Measurements from ENCODE around the gene THRA. TPM values are rescaled to one million over a fixed set of nuclear protein-coding genes. Genes with fewer than 3 reads are reported as not detected.

The THRA gene
- total and polyA plus RNA-seq, 2 of the 8 experiments (the other 6 are each of a cell fraction or from before 2014, with no cell fraction given) = 6.4 to 10.2 TPM

DNA sequence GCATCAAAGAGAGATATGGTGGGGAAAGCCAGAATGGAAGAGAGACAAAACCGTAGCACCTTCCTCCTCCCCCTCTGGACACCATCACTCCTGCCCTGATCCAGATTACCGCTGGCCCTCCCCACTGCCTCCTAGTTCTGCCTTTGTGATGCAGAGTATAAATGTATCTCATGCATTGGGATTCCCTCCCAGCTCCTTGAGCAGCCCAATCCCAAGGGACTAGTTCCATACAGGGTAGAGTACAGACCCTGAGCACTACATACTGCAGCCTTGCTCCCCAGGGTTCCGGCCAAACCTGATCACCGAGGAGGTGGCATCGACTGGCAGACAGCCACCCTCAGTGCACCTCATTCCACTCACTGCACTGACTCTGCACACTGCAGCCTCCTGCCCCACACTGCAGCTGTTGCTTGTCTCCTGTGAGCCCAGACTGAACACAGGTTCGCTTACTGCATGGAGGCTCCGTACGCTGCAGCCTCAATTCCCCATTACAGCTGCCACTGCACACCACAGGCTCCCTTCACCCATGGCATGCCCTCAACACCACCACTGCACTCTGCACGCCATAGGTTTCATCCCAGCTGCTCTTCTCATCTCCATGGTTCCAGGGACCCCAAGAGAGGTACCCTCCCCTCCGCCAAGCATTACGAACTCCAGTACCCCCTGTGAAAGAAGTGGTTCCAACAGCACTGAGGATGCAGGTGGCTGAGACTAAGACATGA is 1.7 kb upstream of the THRA start (continued):
- TF ChIP-seq RNF2 (IDR thresholded peaks at IDR 0.05; ENCODE audit: borderline replicate concordance, low read depth, low read length, missing control alignments, poor library complexity, severe bottlenecking) = no peak

Measured in H1 (cell line).